HCT116 (cell line): Measurements from ENCODE around the gene NTNG2. TPM values are rescaled to one million over a fixed set of nuclear protein-coding genes. Genes with fewer than 3 reads are reported as not detected.

Experiments used
- ATAC-seq: fragments of 200-7000 bp; cut with Tn5 transposase; 2 replicates; pipeline ENCODE4 v1.9.1; 2020; ENCODE audit warnings: mild to moderate bottlenecking, moderate library complexity
- BruUV-seq: library from RNA; stranded (reverse); fragments of 400-500 nt; replicated peaks from 2 replicates; lab custom pipeline; 2021; lab: Mats Ljungman, UMichigan
- CTCF ChIA-PET: fragments of 300-600 bp; sonication (Branson Sonifier 250); formaldehyde crosslinking; loops from one replicate; lab custom pipeline; 2021; ENCODE audit warnings: antibody characterized with exemption; lab: Charles Lee
- POLR2A ChIA-PET: fragments of 300-600, 350-600 bp; sonication (Branson Sonifier 250); formaldehyde crosslinking; loops from one replicate; lab custom pipeline; 2021; ENCODE audit warnings: antibody characterized with exemption; lab: Charles Lee
- RAD21 ChIA-PET, 2 experiments: fragments of 300-600 bp; sonication (Branson Sonifier 250); formaldehyde crosslinking; loops; one replicate each; lab custom pipeline; 2023; ENCODE audit warnings: low total read pairs in 2 of 2; ENCODE audit not compliant: uncharacterized antibody in 2 of 2, unreplicated experiment in 2 of 2, low non-redundant PET in 1 of 2; lab: Charles Lee
- DNase-seq: peaks from one replicate; pipeline ENCODE4 v3.0.0-alpha.2; 2010; ENCODE audit warnings: low read depth, low spot score
- H2AFZ ChIP-seq: fragments of 200-600 bp; shearing (Covaris generic), sonication (generic); 2 replicates; pipeline ENCODE4 v1.6.1; 2017; ENCODE audit warnings: low read depth, mixed run types, mixed read lengths, antibody characterized with exemption, low read length; ENCODE audit not compliant: poor library complexity, severe bottlenecking
- H3K27ac ChIP-seq: 2 replicates; pipeline ENCODE4 v1.5.1; 2012; ENCODE audit warnings: low read depth, low read length
- H3K27me3 ChIP-seq: fragments of 200-600 bp; sonication (generic); 2 replicates; pipeline ENCODE4 v1.6.1; 2016; ENCODE audit warnings: mixed run types, low read length, mixed read lengths; ENCODE audit not compliant: insufficient read depth
- H3K36me3 ChIP-seq, 2 experiments: fragments of 200-500 bp in 1 of 2; fragments of 200-600 bp in 1 of 2; sonication (Bioruptor generic) in 1 of 2; sonication (generic) in 1 of 2; 2 replicates each; pipeline versions ENCODE4 v1.5.1 to v1.6.1; 2014 to 2016; ENCODE audit warnings: low read length in 2 of 2, inconsistent platforms in 1 of 2, mixed read lengths in 1 of 2, mixed run types in 1 of 2; ENCODE audit not compliant: insufficient read depth in 2 of 2, control insufficient read depth in 1 of 2
- H3K4me1 ChIP-seq, 2 experiments: fragments of 200-600 bp in 1 of 2; sonication (generic) in 1 of 2; 2 replicates each; pipeline versions ENCODE4 v1.5.1 to v1.6.1; 2012 to 2017; ENCODE audit warnings: low read length in 2 of 2, inconsistent platforms in 1 of 2, mild to moderate bottlenecking in 1 of 2, mixed read lengths in 1 of 2, mixed run types in 1 of 2, moderate library complexity in 1 of 2; ENCODE audit not compliant: insufficient read depth in 2 of 2, control insufficient read depth in 1 of 2
- H3K4me2 ChIP-seq: fragments of 200-600 bp; sonication (generic); 2 replicates; pipeline ENCODE4 v1.6.1; 2017; ENCODE audit warnings: mixed run types, low read length, mixed read lengths
- H3K4me3 ChIP-seq, 2 experiments: fragments of 200-600 bp in 1 of 2; sonication (generic) in 1 of 2; replicated peaks in 1 of 2; 2 replicates each; pipeline ENCODE4 v1.5.1; 2011 to 2016; ENCODE audit warnings: low read length in 2 of 2, control low read depth in 1 of 2, low read depth in 1 of 2, mild to moderate bottlenecking in 1 of 2, mixed read lengths in 1 of 2, mixed run types in 1 of 2
- H3K79me2 ChIP-seq: fragments of 200-600 bp; sonication (generic); 2 replicates; pipeline ENCODE4 v1.6.1; 2017; ENCODE audit warnings: mild to moderate bottlenecking, mixed run types, low read length, moderate library complexity, mixed read lengths; ENCODE audit not compliant: insufficient read depth
- H3K9ac ChIP-seq: fragments of 200-600 bp; sonication (generic); 2 replicates; pipeline ENCODE4 v1.6.1; 2016; ENCODE audit warnings: low read length, mixed read lengths
- H3K9me2 ChIP-seq: fragments of 200-600 bp; sonication (generic), shearing (Covaris generic); 2 replicates; pipeline ENCODE4 v1.6.1; 2017; ENCODE audit warnings: mixed run types, mild to moderate bottlenecking, moderate library complexity; ENCODE audit not compliant: insufficient read depth
- H3K9me3 ChIP-seq, 2 experiments: fragments of 200-500 bp in 1 of 2; fragments of 200-600 bp in 1 of 2; sonication (Bioruptor generic) in 1 of 2; sonication (generic) in 1 of 2; 2 replicates each; pipeline ENCODE4 v1.6.1; 2014 to 2017; ENCODE audit warnings: low read length in 2 of 2, mixed read lengths in 2 of 2, inconsistent platforms in 1 of 2, low read depth in 1 of 2, mild to moderate bottlenecking in 1 of 2, mixed run types in 1 of 2, moderate library complexity in 1 of 2; ENCODE audit not compliant: control insufficient read depth in 1 of 2, insufficient read depth in 1 of 2
- H4K20me1 ChIP-seq: fragments of 200-600 bp; sonication (generic), shearing (Covaris generic); 2 replicates; pipeline ENCODE4 v1.6.1; 2017; ENCODE audit warnings: mixed run types, mild to moderate bottlenecking, moderate library complexity; ENCODE audit not compliant: insufficient read depth
- ATF3 ChIP-seq: IDR thresholded peaks from 2 replicates; pipeline ENCODE4 v1.6.1; 2012
- CBX3 ChIP-seq: IDR thresholded peaks from 2 replicates; pipeline ENCODE4 v1.6.1; 2012; ENCODE audit warnings: low read depth
- CEBPB ChIP-seq: IDR thresholded peaks from 2 replicates; pipeline ENCODE4 v1.6.1; 2012; ENCODE audit warnings: low read depth
- EGR1 ChIP-seq: IDR thresholded peaks from 2 replicates; pipeline ENCODE4 v1.6.1; 2012; ENCODE audit warnings: low read depth
- ELF1 ChIP-seq: IDR thresholded peaks from 2 replicates; pipeline ENCODE4 v1.6.1; 2012; ENCODE audit warnings: low read depth, borderline replicate concordance
- EZH2 ChIP-seq: fragments of 200-600 bp; sonication (generic); IDR thresholded peaks from 2 replicates; pipeline ENCODE4 v1.6.1; 2017; ENCODE audit warnings: antibody characterized with exemption, mixed run types
- EZH2phosphoT487 ChIP-seq: fragments of 200-600 bp; IDR thresholded peaks from 2 replicates; pipeline ENCODE4 v1.6.1; 2018; ENCODE audit warnings: antibody characterized with exemption, borderline replicate concordance
- JUND ChIP-seq: IDR thresholded peaks from 2 replicates; pipeline ENCODE4 v1.6.1; 2012
- POLR2AphosphoS5 ChIP-seq: IDR thresholded peaks from 2 replicates; pipeline ENCODE4 v1.6.1; 2011; ENCODE audit warnings: mild to moderate bottlenecking, low read depth, low read length, moderate library complexity
- RAD21 ChIP-seq: IDR thresholded peaks from 2 replicates; pipeline ENCODE4 v1.6.1; 2012; ENCODE audit warnings: low read depth, mild to moderate bottlenecking
- REST ChIP-seq: IDR thresholded peaks from 2 replicates; pipeline ENCODE4 v1.6.1; 2012; ENCODE audit warnings: low read depth
- SIN3A ChIP-seq: IDR thresholded peaks from 2 replicates; pipeline ENCODE4 v1.6.1; 2012; ENCODE audit warnings: low read depth
- SRF ChIP-seq: IDR thresholded peaks from 2 replicates; pipeline ENCODE4 v1.6.1; 2012; ENCODE audit warnings: low read depth
- TCF7L2 ChIP-seq: IDR thresholded peaks from 2 replicates; pipeline ENCODE4 v1.7.0; 2011; ENCODE audit warnings: borderline replicate concordance, inconsistent platforms; ENCODE audit not compliant: insufficient read depth, insufficient read length; ENCODE audit errors: extremely low read depth
- YY1 ChIP-seq: IDR thresholded peaks from 2 replicates; pipeline ENCODE4 v1.6.1; 2011; ENCODE audit warnings: low read length, low read depth, moderate library complexity, mild to moderate bottlenecking; ENCODE audit not compliant: insufficient replicate concordance; ENCODE audit errors: extremely low read depth
- ZNF274 ChIP-seq: fragments of 200-500 bp; sonication (Bioruptor generic); IDR thresholded peaks from 2 replicates; pipeline ENCODE4 v1.6.1; 2014; ENCODE audit warnings: mild to moderate bottlenecking, low read depth, low read length, inconsistent platforms
- intact Hi-C: fragments of 100-400 bp; cut with micrococcal nuclease; formaldehyde crosslinking; loops from 2 replicates; pipeline ENCODE4 v1.10.0; 2022
- total RNA-seq: library from RNA; stranded (reverse); gene quantifications from one replicate; pipeline ENCODE4 v1.2.1, GENCODE V29; 2021; ENCODE audit not compliant: unreplicated experiment
- TF ChIP-seq, protein P1 (sequence below), 3 experiments: fragments of 200-600 bp in 1 of 3; sonication (generic) in 1 of 3; IDR thresholded peaks in 2 of 3; conservative IDR thresholded peaks in 1 of 3; 2 replicates each; pipeline ENCODE4 v1.5.1; 2012 to 2017; ENCODE audit warnings: low read depth in 2 of 3, low read length in 2 of 3, antibody characterized with exemption in 1 of 3, borderline replicate concordance in 1 of 3, control low read depth in 1 of 3, mild to moderate bottlenecking in 1 of 3, mixed read lengths in 1 of 3, mixed run types in 1 of 3, moderate library complexity in 1 of 3; ENCODE audit not compliant: insufficient read depth in 1 of 3
- TF ChIP-seq, protein P2 (sequence below): IDR thresholded peaks from 2 replicates; pipeline ENCODE4 v1.6.1; 2011; ENCODE audit warnings: mild to moderate bottlenecking, low read length, moderate library complexity; ENCODE audit not compliant: insufficient replicate concordance; ENCODE audit errors: extremely low read depth

The NTNG2 gene
- total RNA-seq, 1 experiment from 2014 or later = 2.5 TPM

- no peaks in the 10 kb centered on the region for H3K27me3 ChIP-seq
- H3K27ac ChIP-seq = no peak overlapping the region
- H3K4me2 ChIP-seq = no peak overlapping the region
- no peaks in the 10 kb centered on the region for H3K9me3 ChIP-seq
- ATAC-seq (no peak), DNase-seq (no peak)
- ChIA-PET POLR2A (no interaction called here), RAD21 (no interaction called here), CTCF (interaction anchor here (7.5 kb wide), 1 partner anchor 63 kb away, joined by 154 read pairs; no protein-coding TSS in a partner anchor)
- TF ChIP-seq, protein P1, sequence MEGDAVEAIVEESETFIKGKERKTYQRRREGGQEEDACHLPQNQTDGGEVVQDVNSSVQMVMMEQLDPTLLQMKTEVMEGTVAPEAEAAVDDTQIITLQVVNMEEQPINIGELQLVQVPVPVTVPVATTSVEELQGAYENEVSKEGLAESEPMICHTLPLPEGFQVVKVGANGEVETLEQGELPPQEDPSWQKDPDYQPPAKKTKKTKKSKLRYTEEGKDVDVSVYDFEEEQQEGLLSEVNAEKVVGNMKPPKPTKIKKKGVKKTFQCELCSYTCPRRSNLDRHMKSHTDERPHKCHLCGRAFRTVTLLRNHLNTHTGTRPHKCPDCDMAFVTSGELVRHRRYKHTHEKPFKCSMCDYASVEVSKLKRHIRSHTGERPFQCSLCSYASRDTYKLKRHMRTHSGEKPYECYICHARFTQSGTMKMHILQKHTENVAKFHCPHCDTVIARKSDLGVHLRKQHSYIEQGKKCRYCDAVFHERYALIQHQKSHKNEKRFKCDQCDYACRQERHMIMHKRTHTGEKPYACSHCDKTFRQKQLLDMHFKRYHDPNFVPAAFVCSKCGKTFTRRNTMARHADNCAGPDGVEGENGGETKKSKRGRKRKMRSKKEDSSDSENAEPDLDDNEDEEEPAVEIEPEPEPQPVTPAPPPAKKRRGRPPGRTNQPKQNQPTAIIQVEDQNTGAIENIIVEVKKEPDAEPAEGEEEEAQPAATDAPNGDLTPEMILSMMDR (IDR thresholded peaks at IDR 0.05 in 2 of 3, conservative IDR thresholded peaks at IDR 0.05 in 1 of 3; ENCODE audit: borderline replicate concordance in 1 of 3, insufficient read depth in 1 of 3, low read depth in 2 of 3, low read length in 2 of 3) = no peak
- TF ChIP-seq ATF3 = no peak
- no peak for TF ChIP-seq CBX3
- TF ChIP-seq SIN3A = no peak
- TF ChIP-seq SRF = no peak
- no peak for TF ChIP-seq EZH2phosphoT487
- TF ChIP-seq EGR1 = no peak
- TF ChIP-seq POLR2AphosphoS5 = no peak
- TF ChIP-seq YY1 = no peak
- TF ChIP-seq ELF1 = no peak
- no peak for TF ChIP-seq RAD21
- no peak for TF ChIP-seq TCF7L2
- TF ChIP-seq, protein P2, sequence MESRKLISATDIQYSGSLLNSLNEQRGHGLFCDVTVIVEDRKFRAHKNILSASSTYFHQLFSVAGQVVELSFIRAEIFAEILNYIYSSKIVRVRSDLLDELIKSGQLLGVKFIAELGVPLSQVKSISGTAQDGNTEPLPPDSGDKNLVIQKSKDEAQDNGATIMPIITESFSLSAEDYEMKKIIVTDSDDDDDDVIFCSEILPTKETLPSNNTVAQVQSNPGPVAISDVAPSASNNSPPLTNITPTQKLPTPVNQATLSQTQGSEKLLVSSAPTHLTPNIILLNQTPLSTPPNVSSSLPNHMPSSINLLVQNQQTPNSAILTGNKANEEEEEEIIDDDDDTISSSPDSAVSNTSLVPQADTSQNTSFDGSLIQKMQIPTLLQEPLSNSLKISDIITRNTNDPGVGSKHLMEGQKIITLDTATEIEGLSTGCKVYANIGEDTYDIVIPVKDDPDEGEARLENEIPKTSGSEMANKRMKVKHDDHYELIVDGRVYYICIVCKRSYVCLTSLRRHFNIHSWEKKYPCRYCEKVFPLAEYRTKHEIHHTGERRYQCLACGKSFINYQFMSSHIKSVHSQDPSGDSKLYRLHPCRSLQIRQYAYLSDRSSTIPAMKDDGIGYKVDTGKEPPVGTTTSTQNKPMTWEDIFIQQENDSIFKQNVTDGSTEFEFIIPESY = no peak
- no peak for TF ChIP-seq REST
- no peak for TF ChIP-seq JUND
- no peak for TF ChIP-seq CEBPB
- no peak for TF ChIP-seq ZNF274
- no peak for TF ChIP-seq EZH2
- H3K4me3 ChIP-seq = no peak overlapping the region
- intact Hi-C loops = no loop called here
- H3K79me2 ChIP-seq = no peaks in the 10 kb centered on the region
- no peaks in the 10 kb centered on the region for H4K20me1 ChIP-seq
- no peak overlapping the region for H2AFZ ChIP-seq
- no peaks in the 10 kb centered on the region for H3K36me3 ChIP-seq
- no peaks in the 10 kb centered on the region for H3K9me2 ChIP-seq
- BruUV-seq = no TSS peak
- no peak overlapping the region for H3K9ac ChIP-seq
- peaks cover 6 to 14% of the 10 kb centered on the region in 2 experiments for H3K4me1 ChIP-seq
These were observed 71.3 kb downstream of the NTNG2 start for GRCh38 chr9:132233138-132233537.
